Naive B cell (primary cell): ENCODE results near the gene TRIM7. TPM values are rescaled to one million over a fixed set of nuclear protein-coding genes. Genes with fewer than 3 reads are reported as not detected.
A peak's percentile ranks its signal among the peaks of the same experiment; 100 is the strongest.
"Not testable (repeated sequence)": the region's sequence is repeated elsewhere in the genome, so short reads cannot be mapped to it uniquely, and the experiment has no call there.

ENCODE experiments used
- ATAC-seq, 2 donors: fragments of 150-1000 bp; cut with Tn5 transposase; 2 replicates each; pipeline ENCODE4 v1.10.0; 2021; ENCODE audit warnings: low read depth in 2 of 2, mild to moderate bottlenecking in 2 of 2, moderate library complexity in 2 of 2
- DNase-seq: peaks from one replicate; pipeline ENCODE4 v3.0.0; 2022
- H3K27ac Mint-ChIP-seq, 6 donors: one replicate each; pipeline ENCODE4 v1.8.0; 2020 to 2022; ENCODE audit warnings: mild to moderate bottlenecking in 6 of 6, mixed read lengths in 6 of 6, moderate library complexity in 5 of 6, inconsistent platforms in 2 of 6
- H3K27me3 Mint-ChIP-seq, 3 donors: one replicate each; pipeline ENCODE4 v1.8.0; 2021 to 2022; ENCODE audit warnings: mixed read lengths in 3 of 3, mild to moderate bottlenecking in 1 of 3
- H3K36me3 Mint-ChIP-seq, 2 donors: one replicate each; pipeline ENCODE4 v1.8.0; 2020 to 2022; ENCODE audit warnings: mixed read lengths in 2 of 2, inconsistent platforms in 1 of 2, mild to moderate bottlenecking in 1 of 2
- H3K4me1 Mint-ChIP-seq, 3 donors: one replicate each; pipeline ENCODE4 v1.8.0; 2020 to 2022; ENCODE audit warnings: mixed read lengths in 3 of 3, inconsistent platforms in 1 of 3, mild to moderate bottlenecking in 1 of 3, moderate library complexity in 1 of 3
- H3K4me3 Mint-ChIP-seq, 8 donors: one replicate each; pipeline ENCODE4 v1.8.0; 2020 to 2022; ENCODE audit warnings: mild to moderate bottlenecking in 8 of 8, mixed read lengths in 8 of 8, moderate library complexity in 8 of 8, inconsistent platforms in 2 of 8
- H3K9me3 Mint-ChIP-seq, 7 donors: one replicate each; pipeline ENCODE4 v1.8.0; 2020 to 2022; ENCODE audit warnings: mixed read lengths in 7 of 7, mild to moderate bottlenecking in 5 of 7, inconsistent platforms in 2 of 7, moderate library complexity in 1 of 7
- polyA plus RNA-seq, 6 donors: library from polyadenylated mRNA; unstranded; fragments of 300-500 nt; fragmentation: Illumina TruSeq; gene quantifications; one replicate each; pipeline ENCODE4 v1.2.3, GENCODE V29; 2021; ENCODE audit warnings: low read depth in 6 of 6

The TRIM7 gene
- polyA plus RNA-seq, 6 donors from 2014 or later, result 0.09 to 0.27 (median 0.24) TPM; not detected in 3

- H3K36me3 Mint-ChIP-seq, result no peaks in the 10 kb centered on the region
- H3K4me1 Mint-ChIP-seq, result peaks cover 35 to 58% (median 50%) of the 10 kb centered on the region in 3 donors
- ATAC-seq, result peak; percentile 27 to 38
- peaks cover 0 to 13% (median 9%) of the 10 kb centered on the region in 3 donors for H3K27me3 Mint-ChIP-seq
- peak; percentile 65 for DNase-seq
- H3K4me3 Mint-ChIP-seq, result peak overlapping the region; percentile 88 to 100 (median 97)
- H3K27ac Mint-ChIP-seq, result peak overlapping the region; percentile 85 to 100 (median 99)
- peaks cover 0 to 16% (median 4%) of the 10 kb centered on the region in 7 donors for H3K9me3 Mint-ChIP-seq
These were observed 12.3 kb upstream of the TRIM7 start for GRCh38 chr5:181217111-181217802.

- Mint-ChIP-seq H3K27ac (peak overlapping the region in 4 of 6 donors; percentile 8 to 99 (median 76)), H3K36me3 (no peaks in the 10 kb centered on the region), H3K4me3 (peak overlapping the region; percentile 75 to 100 (median 96)), H3K27me3 (peaks cover 0 to 11% (median 4%) of the 10 kb centered on the region in 3 donors), H3K9me3 (peaks cover 0 to 8% (median 0%) of the 10 kb centered on the region in 7 donors), H3K4me1 (peaks cover 28 to 49% (median 44%) of the 10 kb centered on the region in 3 donors)
- DNase-seq (no peak), ATAC-seq (no peak)
These were observed 11.3 kb upstream of the TRIM7 start for GRCh38 chr5:181215997-181216989.

DNA sequence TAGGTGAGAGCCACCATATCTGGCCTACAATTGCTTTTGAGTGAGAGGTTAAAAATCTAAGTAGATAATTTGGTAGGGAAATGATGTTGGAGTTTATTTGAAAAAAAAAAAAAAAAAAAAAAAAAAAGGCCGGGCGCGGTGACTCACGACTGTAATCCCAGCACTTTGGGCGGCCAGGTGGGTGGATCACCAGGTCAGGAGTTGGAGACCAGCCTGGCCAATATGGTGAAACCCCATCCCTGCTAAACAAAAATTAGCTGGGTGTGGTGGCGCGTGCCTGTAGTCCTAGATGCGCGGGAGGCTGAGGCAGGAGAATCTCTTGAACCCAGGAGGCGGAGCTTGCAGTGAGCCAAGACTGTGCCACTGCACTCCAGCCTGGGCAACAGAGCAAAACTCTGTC, 9.3 kb upstream of the TRIM7 start:
- not testable (repeated sequence) for DNase-seq, ATAC-seq, H3K36me3 Mint-ChIP-seq, H3K27ac Mint-ChIP-seq, H3K9me3 Mint-ChIP-seq
- Mint-ChIP-seq H3K4me1 (peaks cover 15 to 29% (median 27%) of the 10 kb centered on the region in 3 donors), H3K27me3 (peaks cover 0 to 11% (median 4%) of the 10 kb centered on the region in 3 donors), H3K4me3 (peak overlapping the region in 1 of 8 donors; percentile 65)

DNA sequence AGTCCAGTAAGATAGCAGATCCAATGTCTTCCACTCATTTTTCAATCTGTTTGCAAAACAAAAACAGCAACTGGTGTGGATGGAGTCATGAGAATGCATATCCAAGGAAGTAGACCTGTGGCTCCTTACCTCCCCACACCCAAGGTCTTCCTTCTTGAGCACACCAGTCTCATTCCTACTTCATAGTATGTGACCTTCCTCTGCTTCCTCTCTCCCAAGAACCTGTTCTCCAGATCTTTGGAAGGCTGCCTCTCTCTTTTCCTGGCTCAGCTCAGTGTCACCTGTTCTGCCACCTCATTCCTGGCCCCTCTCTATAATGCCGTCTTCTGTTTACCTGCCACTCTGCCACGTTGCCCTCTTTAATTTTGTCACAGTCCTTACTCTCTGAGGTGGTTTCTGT, 7.9 kb upstream of the TRIM7 start:
- Mint-ChIP-seq H3K9me3 (peaks cover 0 to 3% (median 0%) of the 10 kb centered on the region in 7 donors), H3K36me3 (no peaks in the 10 kb centered on the region), H3K27ac (no peak overlapping the region), H3K27me3 (peaks cover 0 to 11% (median 0%) of the 10 kb centered on the region in 3 donors), H3K4me3 (peak overlapping the region in 1 of 8 donors; percentile 41), H3K4me1 (peaks cover 14 to 21% (median 21%) of the 10 kb centered on the region in 3 donors)
- DNase-seq (no peak), ATAC-seq (no peak)

DNA sequence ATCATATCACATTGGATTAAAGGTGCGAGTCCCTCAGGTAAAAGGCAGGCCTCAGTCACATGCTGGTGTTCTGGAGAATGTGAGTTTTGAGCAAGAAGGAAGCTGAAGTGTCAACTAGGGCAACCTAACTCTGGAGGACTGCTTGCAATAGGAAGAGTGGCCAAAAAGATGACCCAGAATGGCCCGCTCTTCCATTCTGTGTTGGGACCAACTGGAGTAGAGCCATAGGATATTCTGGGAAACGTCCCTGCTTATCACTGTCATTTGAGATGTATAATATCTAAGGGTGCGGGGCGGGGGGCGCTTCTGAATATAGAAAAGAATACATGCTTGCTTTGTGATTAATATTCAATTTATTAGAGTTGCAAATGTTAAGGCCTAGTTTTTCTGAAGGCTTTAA, 7.1 kb upstream of the TRIM7 start:
- peaks cover 0 to 11% (median 3%) of the 10 kb centered on the region in 3 donors for H3K27me3 Mint-ChIP-seq
- ATAC-seq (no peak), DNase-seq (no peak)
- no peaks in the 10 kb centered on the region for H3K36me3 Mint-ChIP-seq
- no peak overlapping the region for H3K27ac Mint-ChIP-seq
- peaks cover 17 to 22% (median 21%) of the 10 kb centered on the region in 3 donors for H3K4me1 Mint-ChIP-seq
- H3K4me3 Mint-ChIP-seq, result peak overlapping the region in 1 of 8 donors; percentile 25
- peaks cover 0 to 5% (median 4%) of the 10 kb centered on the region in 7 donors for H3K9me3 Mint-ChIP-seq

GRCh38 chr5:181211208-181211607, 6.2 kb upstream of the TRIM7 start:
- peaks cover 0 to 10% (median 4%) of the 10 kb centered on the region in 7 donors for H3K9me3 Mint-ChIP-seq
- peaks cover 7 to 17% (median 10%) of the 10 kb centered on the region in 3 donors for H3K27me3 Mint-ChIP-seq
- ATAC-seq (no peak), DNase-seq (no peak)
- no peak overlapping the region for H3K27ac Mint-ChIP-seq
- H3K36me3 Mint-ChIP-seq, result peaks cover 4 to 8% of the 10 kb centered on the region in 2 donors
- H3K4me3 Mint-ChIP-seq, result peak overlapping the region in 1 of 8 donors; percentile 67
- H3K4me1 Mint-ChIP-seq, result peaks cover 22 to 25% (median 22%) of the 10 kb centered on the region in 3 donors

GRCh38 chr5:181210698-181211097, 5.7 kb upstream of the TRIM7 start:
- not testable (repeated sequence) for H3K9me3 Mint-ChIP-seq, H3K36me3 Mint-ChIP-seq, ATAC-seq, H3K27ac Mint-ChIP-seq, DNase-seq
- H3K4me3 Mint-ChIP-seq, result peak overlapping the region in 1 of 8 donors; percentile 67
- peaks cover 23 to 27% (median 25%) of the 10 kb centered on the region in 3 donors for H3K4me1 Mint-ChIP-seq
- peaks cover 12 to 22% (median 15%) of the 10 kb centered on the region in 3 donors for H3K27me3 Mint-ChIP-seq

DNA sequence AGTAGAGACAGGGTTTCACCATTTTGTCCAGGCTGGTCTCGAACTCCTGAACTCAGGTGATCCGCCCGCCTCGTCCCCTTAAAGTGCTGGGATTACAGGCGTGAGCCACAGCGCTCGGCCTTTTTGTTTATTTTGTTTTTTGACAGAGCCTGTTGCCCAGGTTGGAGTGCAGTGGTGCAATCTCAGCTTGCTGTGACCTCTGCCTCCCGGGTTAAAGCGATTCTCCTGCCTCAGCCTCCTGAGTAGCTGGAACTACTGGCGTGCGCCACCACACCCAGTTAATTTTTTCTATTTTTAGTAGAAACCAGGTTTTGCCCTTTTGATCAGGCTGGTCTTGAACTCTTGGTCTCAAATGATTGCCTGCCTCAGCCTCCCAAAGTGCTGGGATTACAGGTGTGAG, 5.2 kb upstream of the TRIM7 start:
- not testable (repeated sequence) for DNase-seq, ATAC-seq, H3K4me3 Mint-ChIP-seq, H3K36me3 Mint-ChIP-seq, H3K9me3 Mint-ChIP-seq
- peaks cover 16 to 27% (median 20%) of the 10 kb centered on the region in 3 donors for H3K27me3 Mint-ChIP-seq
- peaks cover 26 to 32% (median 29%) of the 10 kb centered on the region in 3 donors for H3K4me1 Mint-ChIP-seq
- H3K27ac Mint-ChIP-seq, result peak overlapping the region in 1 of 6 donors; percentile 51

GRCh38 chr5:181209006-181209405, 4.0 kb upstream of the TRIM7 start:
- Mint-ChIP-seq H3K4me1 (peaks cover 29 to 41% (median 33%) of the 10 kb centered on the region in 3 donors), H3K27me3 (peaks cover 20 to 31% (median 22%) of the 10 kb centered on the region in 3 donors)
- not testable (repeated sequence) for DNase-seq, H3K9me3 Mint-ChIP-seq, H3K4me3 Mint-ChIP-seq, H3K27ac Mint-ChIP-seq, H3K36me3 Mint-ChIP-seq, ATAC-seq

- Mint-ChIP-seq H3K9me3 (peaks cover 0 to 10% (median 4%) of the 10 kb centered on the region in 7 donors), H3K27ac (peak overlapping the region; percentile 55 to 100 (median 98)), H3K4me1 (peaks cover 31 to 43% (median 38%) of the 10 kb centered on the region in 3 donors), H3K27me3 (peaks cover 20 to 32% (median 30%) of the 10 kb centered on the region in 3 donors), H3K36me3 (peaks cover 4 to 8% of the 10 kb centered on the region in 2 donors), H3K4me3 (peak overlapping the region; percentile 86 to 98 (median 94))
- DNase-seq (no peak), ATAC-seq (no peak)
These were observed 2.9 kb upstream of the TRIM7 start for GRCh38 chr5:181207960-181208253.

DNA sequence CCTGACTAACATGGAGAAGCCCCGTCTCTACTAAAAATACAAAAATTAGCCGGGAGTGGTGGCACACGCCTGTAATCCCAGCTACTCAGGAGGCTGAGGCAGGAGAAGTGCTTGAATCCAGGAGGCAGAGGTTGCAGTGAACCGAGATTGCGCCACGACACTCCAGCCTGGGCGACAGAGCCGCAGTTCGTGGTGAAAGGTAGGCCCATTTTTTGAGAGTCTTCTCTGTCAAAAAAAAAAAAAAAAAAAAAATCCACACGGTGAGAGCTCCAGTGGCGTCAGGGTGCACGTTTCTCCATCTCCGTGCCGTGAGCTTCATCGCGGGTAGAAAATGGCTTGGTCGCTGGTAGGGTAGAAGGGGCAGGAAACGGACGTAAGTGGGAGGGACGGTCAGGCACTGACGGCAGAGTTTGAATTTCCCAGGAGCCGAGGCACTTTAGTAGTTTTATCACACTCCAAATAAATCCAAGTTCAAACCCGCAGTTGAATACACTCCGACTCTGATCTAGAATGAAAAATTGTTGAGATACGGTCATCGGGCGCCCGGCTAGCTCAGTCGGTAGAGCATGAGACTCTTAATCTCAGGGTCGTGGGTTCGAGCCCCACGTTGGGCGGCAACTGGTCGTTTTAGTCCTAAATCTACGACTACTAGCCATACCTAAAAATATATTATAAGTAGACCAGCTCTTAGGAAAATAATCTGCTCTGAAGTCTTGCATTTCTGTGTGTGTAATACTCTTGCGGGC, 2.4 kb upstream of the TRIM7 start:
- H3K36me3 Mint-ChIP-seq, result peaks cover 4 to 8% of the 10 kb centered on the region in 2 donors
- H3K4me1 Mint-ChIP-seq, result peaks cover 31 to 43% (median 38%) of the 10 kb centered on the region in 3 donors
- H3K27ac Mint-ChIP-seq, result peak overlapping the region; percentile 63 to 100 (median 98)
- peak overlapping the region; percentile 86 to 98 (median 94) for H3K4me3 Mint-ChIP-seq
- DNase-seq, result peak; percentile 62
- peak; percentile 47 to 61 for ATAC-seq
- H3K27me3 Mint-ChIP-seq, result peaks cover 20 to 33% (median 30%) of the 10 kb centered on the region in 3 donors
- H3K9me3 Mint-ChIP-seq, result peaks cover 0 to 10% (median 4%) of the 10 kb centered on the region in 7 donors
